SJSA1 (cell line): ENCODE results near the gene SPATA13. TPM values are rescaled to one million over a fixed set of nuclear protein-coding genes. Genes with fewer than 3 reads are reported as not detected.

Experiments
- DNase-seq, 2 experiments: peaks; one replicate each; pipeline ENCODE4 v3.0.0-alpha.2; 2015 to 2020; ENCODE audit warnings: low spot score in 2 of 2, low read depth in 1 of 2
- H3K27ac ChIP-seq: fragments of 250-450 bp; sonication (Bioruptor Pico); 2 replicates; pipeline ENCODE4 v1.5.1; 2020; ENCODE audit warnings: mild to moderate bottlenecking, moderate library complexity
- H3K27me3 ChIP-seq: fragments of 250-450 bp; sonication (Bioruptor Pico); replicated peaks from 2 replicates; pipeline ENCODE4 v1.5.1; 2020; ENCODE audit warnings: mild to moderate bottlenecking, moderate library complexity
- H3K36me3 ChIP-seq: fragments of 250-450 bp; sonication (Bioruptor Pico); 2 replicates; pipeline ENCODE4 v1.5.1; 2020; ENCODE audit warnings: mild to moderate bottlenecking
- H3K4me1 ChIP-seq: fragments of 250-450 bp; sonication (Bioruptor Pico); replicated peaks from 2 replicates; pipeline ENCODE4 v1.6.1; 2021; ENCODE audit warnings: mild to moderate bottlenecking
- H3K4me3 ChIP-seq: fragments of 250-450 bp; sonication (Bioruptor Pico); 2 replicates; pipeline ENCODE4 v1.5.1; 2020; ENCODE audit warnings: mild to moderate bottlenecking
- H3K9me3 ChIP-seq: fragments of 250-450 bp; sonication (Bioruptor Pico); replicated peaks from 2 replicates; pipeline ENCODE4 v1.5.1; 2020; ENCODE audit warnings: mild to moderate bottlenecking
- total RNA-seq: library from RNA; depleted of rRNA; stranded (reverse); fragments of >200 nt; shearing (Covaris generic); gene quantifications from 2 replicates; pipeline ENCODE4 v1.2.3, GENCODE V29; 2014

The SPATA13 gene
- total RNA-seq, 1 experiment from 2014 or later: 14.8 TPM

DNA sequence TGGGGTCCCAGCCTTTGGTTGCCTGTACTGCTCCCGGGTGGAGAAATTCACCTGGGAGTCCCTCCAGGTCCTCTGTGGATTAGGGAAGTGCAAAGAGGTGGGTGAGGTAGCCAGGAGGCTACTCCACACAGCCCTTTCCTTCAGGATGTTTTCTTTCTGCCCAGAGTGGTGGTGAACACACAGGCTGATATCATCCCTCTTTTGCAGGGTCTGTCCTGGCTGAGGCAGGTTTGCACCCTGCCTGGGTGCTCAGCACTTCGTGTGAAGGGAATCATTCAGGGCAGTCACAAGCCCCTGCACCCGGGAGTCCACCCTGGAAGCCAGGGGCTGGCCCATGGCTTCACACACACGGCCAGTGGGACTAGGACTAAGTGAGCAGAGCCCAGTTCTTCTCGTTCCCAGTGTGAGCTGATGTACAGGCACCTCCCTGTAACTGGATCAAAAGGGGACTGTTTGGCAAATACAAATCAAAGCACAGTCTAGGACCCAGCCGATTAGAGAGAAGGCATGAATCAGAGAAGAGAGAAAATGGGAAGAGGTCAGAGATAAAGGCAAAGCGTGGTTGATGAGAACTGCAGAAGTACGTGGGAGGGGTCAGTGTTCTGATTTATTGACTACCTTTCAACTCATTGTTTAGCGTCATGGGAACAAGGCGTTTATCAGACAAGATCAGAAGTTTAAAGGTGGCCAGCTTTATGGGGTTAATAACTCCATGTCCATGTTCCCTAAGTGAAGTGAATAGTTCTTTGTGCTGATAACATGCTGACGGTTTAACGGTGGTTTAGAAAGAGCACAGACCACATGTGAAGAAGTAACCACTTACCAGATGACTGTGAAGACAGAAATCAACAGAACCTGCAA is 30.4 kb upstream of the SPATA13 start:
- Histone ChIP-seq H3K9me3 (no peaks in the 10 kb centered on the region; the same call in 1 of the 2 replicates), H3K27ac (no peak overlapping the region), H3K4me1 (peaks cover 27% of the 10 kb centered on the region), H3K4me3 (no peak overlapping the region), H3K36me3 (no peaks in the 10 kb centered on the region), H3K27me3 (no peaks in the 10 kb centered on the region)
- peak in 1 of 2 experiments; percentile 14 for DNase-seq

DNA sequence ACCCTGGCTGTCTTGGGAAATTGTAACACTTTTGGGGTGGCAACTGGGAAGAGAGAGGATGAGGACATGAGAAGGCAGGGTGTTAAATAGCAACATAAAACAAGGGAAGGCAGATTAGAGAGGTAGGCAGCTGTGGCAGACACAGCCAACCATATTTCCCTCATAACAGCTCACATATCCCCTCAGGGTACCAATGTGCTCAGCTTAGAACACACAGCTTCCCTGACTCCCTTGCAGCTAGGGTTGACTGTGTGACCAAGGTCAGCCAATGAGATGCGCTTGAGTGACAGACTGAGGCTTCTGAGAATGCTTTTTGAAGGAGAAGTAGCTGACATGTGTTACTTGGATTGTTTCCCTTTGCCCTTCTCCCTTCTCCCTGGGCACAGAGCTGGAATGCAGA is 28.8 kb upstream of the SPATA13 start:
- H3K27me3 ChIP-seq: no peaks in the 10 kb centered on the region
- no peak overlapping the region for H3K4me3 ChIP-seq
- DNase-seq: no peak
- H3K27ac ChIP-seq: no peak overlapping the region
- peaks cover 40% of the 10 kb centered on the region for H3K4me1 ChIP-seq
- no peaks in the 10 kb centered on the region for H3K36me3 ChIP-seq
- no peaks in the 10 kb centered on the region; the same call in 1 of the 2 replicates for H3K9me3 ChIP-seq

GRCh38 chr13:24133021-24133795 is 27.3 kb upstream of the SPATA13 start:
- Histone ChIP-seq H3K27me3 (no peaks in the 10 kb centered on the region), H3K9me3 (no peaks in the 10 kb centered on the region; the same call in 1 of the 2 replicates), H3K27ac (no peak overlapping the region), H3K4me3 (no peak overlapping the region), H3K36me3 (no peaks in the 10 kb centered on the region), H3K4me1 (peaks cover 36% of the 10 kb centered on the region)
- no peak for DNase-seq

DNA sequence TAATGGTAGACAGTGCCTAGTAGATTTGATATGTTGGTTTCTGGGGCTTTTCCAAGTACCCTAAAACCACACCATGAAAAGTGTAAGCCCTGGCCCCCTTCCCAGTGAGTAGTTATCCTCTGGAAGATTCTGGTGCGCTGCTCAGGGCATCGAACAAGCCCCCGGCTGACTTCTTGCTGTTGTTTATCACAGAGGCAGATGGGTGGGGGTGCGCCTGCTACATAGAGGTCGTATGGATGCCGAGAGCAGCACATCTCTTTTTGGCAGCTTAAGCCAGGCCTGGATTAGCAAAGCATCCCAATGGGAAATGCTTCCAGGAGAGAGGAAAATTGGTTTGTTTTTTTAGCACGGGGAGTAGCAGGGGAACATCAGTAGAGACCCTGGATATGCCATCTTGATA is 26.3 kb upstream of the SPATA13 start:
- Histone ChIP-seq H3K27ac (no peak overlapping the region), H3K4me3 (no peak overlapping the region), H3K27me3 (no peaks in the 10 kb centered on the region), H3K9me3 (no peaks in the 10 kb centered on the region; the same call in 1 of the 2 replicates), H3K36me3 (no peaks in the 10 kb centered on the region), H3K4me1 (peaks cover 36% of the 10 kb centered on the region)
- DNase-seq: no peak

DNA sequence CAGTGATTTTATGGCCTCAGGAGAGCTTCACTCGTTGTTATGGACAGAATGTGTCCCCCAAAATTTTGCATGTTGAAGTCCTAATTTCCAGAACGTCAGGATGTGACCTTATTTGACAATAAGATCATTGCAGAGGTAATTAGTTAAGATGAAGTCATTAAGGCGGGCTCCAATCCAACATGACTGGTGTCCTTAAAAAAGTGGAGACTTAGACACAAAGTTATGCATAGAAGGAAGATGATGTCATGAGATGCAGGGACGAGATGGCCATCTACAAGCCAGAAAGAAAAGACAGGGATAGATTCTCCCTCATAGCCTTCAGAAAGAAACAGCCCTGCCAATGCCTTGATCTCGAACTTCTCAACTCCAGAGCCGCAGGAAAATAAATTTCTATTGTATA is 25.8 kb upstream of the SPATA13 start:
- no peak for DNase-seq
- no peak overlapping the region for H3K4me3 ChIP-seq

DNA sequence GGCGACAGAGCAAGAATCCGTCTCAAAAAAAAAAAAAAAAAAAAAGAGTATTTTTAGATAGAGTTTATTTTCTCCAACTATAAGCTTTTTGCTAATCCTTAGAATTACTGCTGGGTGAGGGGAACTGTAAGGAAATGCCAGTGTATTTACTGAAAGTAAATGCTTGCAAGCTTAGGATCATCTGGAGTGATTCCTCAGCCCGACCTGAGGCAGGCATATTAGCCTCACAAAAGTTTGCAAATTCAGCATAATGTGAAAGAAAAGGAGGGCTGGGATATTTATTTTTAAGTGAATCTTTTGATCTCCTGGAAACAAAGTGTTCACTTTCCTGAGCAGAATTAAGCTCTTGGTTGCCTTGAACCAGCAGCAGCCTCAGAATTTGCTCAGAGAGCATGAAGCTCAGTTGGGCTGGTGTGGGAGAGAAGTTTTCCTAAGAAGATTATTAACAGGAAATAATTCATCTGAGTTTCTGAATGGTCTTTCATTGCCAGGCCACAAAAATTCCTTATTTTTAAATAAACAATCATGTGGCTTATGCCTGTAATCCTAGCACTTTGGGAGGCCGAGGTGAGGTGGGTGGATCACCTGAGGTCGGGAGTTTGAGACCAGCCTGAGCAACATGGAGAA is 24.7 kb upstream of the SPATA13 start:
- H3K27me3 ChIP-seq: no peaks in the 10 kb centered on the region
- H3K27ac ChIP-seq: peak overlapping the region; percentile 48
- H3K4me3 ChIP-seq: no peak overlapping the region
- H3K36me3 ChIP-seq: no peaks in the 10 kb centered on the region
- peaks cover 27% of the 10 kb centered on the region for H3K4me1 ChIP-seq
- H3K9me3 ChIP-seq: no peaks in the 10 kb centered on the region; the same call in 1 of the 2 replicates
- DNase-seq: peak in 1 of 2 experiments; percentile 54

More for the DNA sequence above, 25.8 kb upstream of the SPATA13 start:
- Histone ChIP-seq H3K4me1 (peaks cover 36% of the 10 kb centered on the region), H3K36me3 (no peaks in the 10 kb centered on the region), H3K9me3 (no peaks in the 10 kb centered on the region; the same call in 1 of the 2 replicates), H3K27me3 (no peaks in the 10 kb centered on the region), H3K27ac (no peak overlapping the region)

GRCh38 chr13:24138911-24139310 is 21.6 kb upstream of the SPATA13 start:
- H3K27me3 ChIP-seq: no peaks in the 10 kb centered on the region
- no peak overlapping the region for H3K4me3 ChIP-seq
- H3K27ac ChIP-seq: no peak overlapping the region
- H3K9me3 ChIP-seq: no peaks in the 10 kb centered on the region
- no peaks in the 10 kb centered on the region for H3K36me3 ChIP-seq
- H3K4me1 ChIP-seq: peaks cover 22% of the 10 kb centered on the region
- no peak for DNase-seq

GRCh38 chr13:24141333-24141910 is 19.1 kb upstream of the SPATA13 start:
- Histone ChIP-seq H3K4me3 (no peak overlapping the region), H3K4me1 (no peaks in the 10 kb centered on the region; the same call in 1 of the 2 replicates), H3K27me3 (no peaks in the 10 kb centered on the region), H3K9me3 (no peaks in the 10 kb centered on the region), H3K36me3 (no peaks in the 10 kb centered on the region), H3K27ac (no peak overlapping the region)
- no peak for DNase-seq

- Histone ChIP-seq H3K9me3 (no peaks in the 10 kb centered on the region), H3K27me3 (no peaks in the 10 kb centered on the region), H3K4me3 (no peak overlapping the region), H3K4me1 (peaks cover 4% of the 10 kb centered on the region), H3K36me3 (no peaks in the 10 kb centered on the region), H3K27ac (no peak overlapping the region)
- no peak for DNase-seq
Measured at GRCh38 chr13:24142453-24142852, 18.1 kb upstream of the SPATA13 start.

DNA sequence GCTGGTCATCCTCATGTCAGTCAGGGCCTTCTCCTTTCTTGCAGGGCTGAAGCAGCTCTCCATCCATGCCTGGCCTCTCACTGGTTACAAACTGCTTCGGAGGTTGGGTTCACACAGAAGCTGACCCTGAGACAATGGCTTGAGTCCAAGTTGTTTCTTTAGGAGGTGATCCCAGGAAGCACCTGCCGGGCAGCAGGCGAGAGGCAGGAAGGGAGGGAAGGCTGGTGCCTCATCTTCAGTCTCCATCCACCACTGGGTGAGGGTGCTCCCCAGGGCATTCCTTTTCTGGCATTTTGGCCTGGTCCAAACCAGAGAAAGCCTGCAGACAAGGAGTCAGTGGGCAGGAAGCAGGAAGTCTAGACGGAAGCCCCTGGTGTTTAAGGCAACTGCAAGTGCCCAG is 17.6 kb upstream of the SPATA13 start:
- Histone ChIP-seq H3K36me3 (no peaks in the 10 kb centered on the region), H3K4me1 (peaks cover 8% of the 10 kb centered on the region), H3K9me3 (no peaks in the 10 kb centered on the region), H3K27me3 (no peaks in the 10 kb centered on the region), H3K4me3 (no peak overlapping the region), H3K27ac (no peak overlapping the region)
- no peak for DNase-seq

DNA sequence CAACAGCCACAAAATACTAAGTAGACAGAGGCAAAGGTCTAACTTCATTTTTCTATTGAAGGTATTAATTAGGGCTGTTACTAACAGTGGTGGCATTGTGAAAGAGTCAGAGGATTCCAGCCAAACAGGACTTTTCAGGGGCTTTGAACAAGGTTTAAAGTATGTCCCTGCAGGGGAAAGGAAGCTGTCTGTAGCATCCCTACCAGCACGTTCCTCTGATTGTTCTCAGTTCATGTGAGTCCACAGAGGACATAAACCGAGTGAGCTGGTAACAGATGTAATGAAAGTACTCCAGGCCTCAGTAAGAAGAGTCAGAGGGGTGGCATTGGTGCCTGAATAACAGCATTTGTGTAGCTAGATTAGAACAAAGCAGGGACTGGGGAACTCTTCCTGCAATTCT is 15.3 kb upstream of the SPATA13 start:
- Histone ChIP-seq H3K27me3 (no peaks in the 10 kb centered on the region), H3K4me3 (no peak overlapping the region), H3K4me1 (peaks cover 29% of the 10 kb centered on the region), H3K27ac (no peak overlapping the region), H3K36me3 (no peaks in the 10 kb centered on the region), H3K9me3 (no peaks in the 10 kb centered on the region)
- DNase-seq: no peak

DNA sequence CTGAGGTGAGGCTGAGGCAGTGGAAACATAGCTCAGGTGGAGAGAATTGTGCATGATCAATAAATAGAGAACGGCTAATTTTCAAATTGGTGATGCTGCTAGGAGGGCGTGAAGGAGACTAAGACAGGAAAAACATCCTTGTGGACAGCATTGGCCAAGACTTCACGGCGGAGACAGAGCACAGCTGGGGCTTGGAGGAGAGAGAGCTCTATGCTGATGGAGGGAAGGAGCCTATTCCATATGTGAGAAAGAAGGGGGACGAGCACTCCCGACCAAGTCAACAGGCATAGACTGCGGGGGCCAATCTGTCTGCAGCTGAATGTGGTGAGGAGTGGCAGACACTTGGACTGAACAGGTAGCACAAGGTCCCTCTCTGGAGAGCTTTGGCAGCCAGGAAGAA is 14.8 kb upstream of the SPATA13 start:
- DNase-seq: no peak
- no peak overlapping the region for H3K27ac ChIP-seq
- H3K36me3 ChIP-seq: no peaks in the 10 kb centered on the region
- H3K4me1 ChIP-seq: peaks cover 33% of the 10 kb centered on the region
- H3K4me3 ChIP-seq: no peak overlapping the region
- no peaks in the 10 kb centered on the region for H3K9me3 ChIP-seq
- no peaks in the 10 kb centered on the region for H3K27me3 ChIP-seq

- H3K27ac ChIP-seq: no peak overlapping the region
- no peak for DNase-seq
- H3K4me3 ChIP-seq: no peak overlapping the region
- H3K27me3 ChIP-seq: no peaks in the 10 kb centered on the region
- peaks cover 47% of the 10 kb centered on the region for H3K4me1 ChIP-seq
- H3K9me3 ChIP-seq: no peaks in the 10 kb centered on the region
- H3K36me3 ChIP-seq: no peaks in the 10 kb centered on the region
Measured at GRCh38 chr13:24146961-24147569, 13.5 kb upstream of the SPATA13 start.
